HepG2 (cell line): ENCODE results near the gene NCOA7. TPM values are rescaled to one million over a fixed set of nuclear protein-coding genes. Genes with fewer than 3 reads are reported as not detected.

Source experiments
- AHR ChIP-seq: IDR thresholded peaks from 2 replicates; pipeline ENCODE4 v1.6.1; 2018; ENCODE audit warnings: missing genetic modification reagents, missing compliant biosample characterization
- CC2D1A ChIP-seq: sonication (generic); formaldehyde crosslinking; IDR thresholded peaks from 2 replicates; pipeline ENCODE4 v1.8.1; 2023; ENCODE audit warnings: mild to moderate bottlenecking, missing genetic modification reagents
- GABPA ChIP-seq, 2 experiments: IDR thresholded peaks; 2 replicates each; pipeline ENCODE4 v1.6.1; 2011 to 2016; ENCODE audit warnings: low read depth in 2 of 2, low read length in 1 of 2, missing biosample characterization in 1 of 2, missing genetic modification characterization in 1 of 2
- GATAD2A ChIP-seq: IDR thresholded peaks from 2 replicates; pipeline ENCODE4 v1.6.1; 2016
- NAIF1 ChIP-seq: sonication (generic); formaldehyde crosslinking; IDR thresholded peaks from 2 replicates; pipeline ENCODE4 v1.5.0; 2020; ENCODE audit warnings: mild to moderate bottlenecking, missing genetic modification reagents, borderline replicate concordance
- RAD21 ChIP-seq: fragments of 450-650 bp; formaldehyde crosslinking; IDR thresholded peaks from 2 replicates; pipeline ENCODE4 v1.5.0; 2020; ENCODE audit warnings: mild to moderate bottlenecking
- SAFB2 ChIP-seq: sonication (generic); formaldehyde crosslinking; IDR thresholded peaks from 2 replicates; pipeline ENCODE4 v1.5.1; 2020; ENCODE audit warnings: missing genetic modification reagents, low read depth, mild to moderate bottlenecking, borderline replicate concordance
- SATB2 ChIP-seq: sonication (generic); formaldehyde crosslinking; IDR thresholded peaks from 2 replicates; pipeline ENCODE4 v1.5.0; 2020; ENCODE audit warnings: missing genetic modification reagents
- ZNF205 ChIP-seq: IDR thresholded peaks from 2 replicates; pipeline ENCODE4 v1.6.1; 2018; ENCODE audit warnings: missing biosample characterization, missing genetic modification reagents
- ZNF207 ChIP-seq: fragments of 450-650 bp; IDR thresholded peaks from 2 replicates; pipeline ENCODE4 v1.6.1; 2016; ENCODE audit warnings: antibody characterized with exemption, borderline replicate concordance
- ZNF253 ChIP-seq: sonication (generic); formaldehyde crosslinking; IDR thresholded peaks from 2 replicates; pipeline ENCODE4 v1.8.0; 2022; ENCODE audit warnings: mild to moderate bottlenecking, missing genetic modification reagents, borderline replicate concordance
- ZNF296 ChIP-seq: sonication (generic); formaldehyde crosslinking; conservative IDR thresholded peaks from 2 replicates; pipeline ENCODE4 v1.5.0; 2020; ENCODE audit warnings: mild to moderate bottlenecking, missing genetic modification reagents
- ZNF746 ChIP-seq: sonication (generic); formaldehyde crosslinking; IDR thresholded peaks from 2 replicates; pipeline ENCODE4 v1.8.0; 2022; ENCODE audit warnings: mild to moderate bottlenecking, missing genetic modification reagents
- ZNF773 ChIP-seq: sonication (generic); formaldehyde crosslinking; IDR thresholded peaks from 2 replicates; pipeline ENCODE4 v1.4.0; 2020; ENCODE audit warnings: missing genetic modification reagents, borderline replicate concordance
- ZNF839 ChIP-seq: sonication (generic); formaldehyde crosslinking; IDR thresholded peaks from 2 replicates; pipeline ENCODE4 v1.4.0; 2020; ENCODE audit warnings: missing genetic modification reagents, mild to moderate bottlenecking, borderline replicate concordance
- ZNF850 ChIP-seq: sonication (generic); formaldehyde crosslinking; conservative IDR thresholded peaks from 2 replicates; pipeline ENCODE4 v1.9.0; 2021; ENCODE audit warnings: mild to moderate bottlenecking, missing genetic modification reagents
- polyA plus RNA-seq, 8 experiments: library from polyadenylated mRNA; depleted of rRNA in 3 of 8; stranded (reverse) in 7 of 8; unstranded in 1 of 8; fragments of >200 nt; fragmentation: Illumina TruSeq in 4 of 8; extraction: Trizol in 4 of 8; gene quantifications; 2 replicates each; pipeline versions ENCODE4 v1.2.1 to v1.2.3, GENCODE V29; 2011 to 2016; ENCODE audit warnings: low read depth in 4 of 8, missing spikeins in 1 of 8, mixed read lengths in 1 of 8; ENCODE audit not compliant: insufficient read depth in 1 of 8
- total RNA-seq, 5 experiments: library from RNA; depleted of rRNA; stranded (reverse); fragments of >200 nt; fragmentation: Illumina TruSeq; extraction: Trizol; gene quantifications; 2 replicates each; pipeline ENCODE4 v1.2.3, GENCODE V29; 2016; ENCODE audit warnings: low read depth in 1 of 5
- TF ChIP-seq, protein P1 (sequence below): sonication (generic); formaldehyde crosslinking; IDR thresholded peaks from 2 replicates; pipeline ENCODE4 v1.9.0; 2021; ENCODE audit warnings: mild to moderate bottlenecking, missing genetic modification reagents
- TF ChIP-seq, protein P2 (sequence below): IDR thresholded peaks from 2 replicates; pipeline ENCODE4 v1.6.1; 2012; ENCODE audit warnings: low read depth, low read length, improper control_type of control experiment
- TF ChIP-seq, protein P3 (sequence below): sonication (generic); formaldehyde crosslinking; IDR thresholded peaks from 2 replicates; pipeline ENCODE4 v1.4.0; 2020; ENCODE audit warnings: mild to moderate bottlenecking, low read depth, missing genetic modification reagents

The NCOA7 gene
- total and polyA plus RNA-seq, 2 of the 13 experiments (the other 11 are each of a cell fraction or from before 2014, with no cell fraction given): 13.6 to 20.8 TPM

DNA sequence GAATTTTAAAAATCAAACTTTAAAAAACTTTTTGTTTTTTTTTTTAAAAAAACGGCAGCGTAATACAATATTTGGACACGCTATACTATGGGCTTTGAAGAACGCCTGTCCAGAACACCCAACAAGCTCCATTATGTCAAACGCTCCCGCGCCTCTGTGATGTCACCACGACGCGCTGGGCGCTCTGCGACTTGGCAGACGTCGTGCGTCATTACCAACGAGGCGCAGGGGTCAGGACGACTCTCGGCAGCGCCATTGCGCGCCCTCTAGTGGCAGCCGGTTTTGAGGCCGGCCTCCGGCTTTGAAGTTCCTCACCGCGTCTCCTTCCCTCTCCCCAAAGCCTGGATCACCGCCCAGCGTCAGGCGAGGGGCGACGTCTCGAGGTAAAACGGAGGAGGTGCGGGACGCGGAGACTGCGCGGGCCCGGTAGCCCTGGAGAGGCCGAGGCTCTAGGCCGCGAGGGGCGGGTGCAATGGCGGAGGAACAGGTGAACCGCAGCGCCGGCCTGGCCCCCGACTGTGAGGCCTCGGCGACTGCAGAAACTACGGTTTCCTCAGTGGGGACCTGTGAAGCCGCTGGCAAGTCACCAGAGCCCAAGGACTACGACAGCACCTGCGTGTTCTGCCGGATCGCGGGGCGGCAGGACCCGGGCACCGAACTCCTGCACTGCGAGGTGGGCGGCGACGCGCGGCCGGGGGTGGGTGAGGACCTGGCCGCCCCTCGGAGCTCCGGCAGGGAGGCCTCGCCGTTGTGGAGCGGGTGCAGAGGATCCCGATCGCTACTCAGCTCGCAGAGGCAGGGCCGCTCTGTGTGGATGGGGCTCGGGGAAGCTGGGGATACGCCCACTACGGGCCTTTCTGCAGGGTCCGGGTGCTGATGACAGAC lies 166.0 kb downstream of the NCOA7 start, which contains the start of gene HINT3 (continued):
- TF ChIP-seq, protein P1, sequence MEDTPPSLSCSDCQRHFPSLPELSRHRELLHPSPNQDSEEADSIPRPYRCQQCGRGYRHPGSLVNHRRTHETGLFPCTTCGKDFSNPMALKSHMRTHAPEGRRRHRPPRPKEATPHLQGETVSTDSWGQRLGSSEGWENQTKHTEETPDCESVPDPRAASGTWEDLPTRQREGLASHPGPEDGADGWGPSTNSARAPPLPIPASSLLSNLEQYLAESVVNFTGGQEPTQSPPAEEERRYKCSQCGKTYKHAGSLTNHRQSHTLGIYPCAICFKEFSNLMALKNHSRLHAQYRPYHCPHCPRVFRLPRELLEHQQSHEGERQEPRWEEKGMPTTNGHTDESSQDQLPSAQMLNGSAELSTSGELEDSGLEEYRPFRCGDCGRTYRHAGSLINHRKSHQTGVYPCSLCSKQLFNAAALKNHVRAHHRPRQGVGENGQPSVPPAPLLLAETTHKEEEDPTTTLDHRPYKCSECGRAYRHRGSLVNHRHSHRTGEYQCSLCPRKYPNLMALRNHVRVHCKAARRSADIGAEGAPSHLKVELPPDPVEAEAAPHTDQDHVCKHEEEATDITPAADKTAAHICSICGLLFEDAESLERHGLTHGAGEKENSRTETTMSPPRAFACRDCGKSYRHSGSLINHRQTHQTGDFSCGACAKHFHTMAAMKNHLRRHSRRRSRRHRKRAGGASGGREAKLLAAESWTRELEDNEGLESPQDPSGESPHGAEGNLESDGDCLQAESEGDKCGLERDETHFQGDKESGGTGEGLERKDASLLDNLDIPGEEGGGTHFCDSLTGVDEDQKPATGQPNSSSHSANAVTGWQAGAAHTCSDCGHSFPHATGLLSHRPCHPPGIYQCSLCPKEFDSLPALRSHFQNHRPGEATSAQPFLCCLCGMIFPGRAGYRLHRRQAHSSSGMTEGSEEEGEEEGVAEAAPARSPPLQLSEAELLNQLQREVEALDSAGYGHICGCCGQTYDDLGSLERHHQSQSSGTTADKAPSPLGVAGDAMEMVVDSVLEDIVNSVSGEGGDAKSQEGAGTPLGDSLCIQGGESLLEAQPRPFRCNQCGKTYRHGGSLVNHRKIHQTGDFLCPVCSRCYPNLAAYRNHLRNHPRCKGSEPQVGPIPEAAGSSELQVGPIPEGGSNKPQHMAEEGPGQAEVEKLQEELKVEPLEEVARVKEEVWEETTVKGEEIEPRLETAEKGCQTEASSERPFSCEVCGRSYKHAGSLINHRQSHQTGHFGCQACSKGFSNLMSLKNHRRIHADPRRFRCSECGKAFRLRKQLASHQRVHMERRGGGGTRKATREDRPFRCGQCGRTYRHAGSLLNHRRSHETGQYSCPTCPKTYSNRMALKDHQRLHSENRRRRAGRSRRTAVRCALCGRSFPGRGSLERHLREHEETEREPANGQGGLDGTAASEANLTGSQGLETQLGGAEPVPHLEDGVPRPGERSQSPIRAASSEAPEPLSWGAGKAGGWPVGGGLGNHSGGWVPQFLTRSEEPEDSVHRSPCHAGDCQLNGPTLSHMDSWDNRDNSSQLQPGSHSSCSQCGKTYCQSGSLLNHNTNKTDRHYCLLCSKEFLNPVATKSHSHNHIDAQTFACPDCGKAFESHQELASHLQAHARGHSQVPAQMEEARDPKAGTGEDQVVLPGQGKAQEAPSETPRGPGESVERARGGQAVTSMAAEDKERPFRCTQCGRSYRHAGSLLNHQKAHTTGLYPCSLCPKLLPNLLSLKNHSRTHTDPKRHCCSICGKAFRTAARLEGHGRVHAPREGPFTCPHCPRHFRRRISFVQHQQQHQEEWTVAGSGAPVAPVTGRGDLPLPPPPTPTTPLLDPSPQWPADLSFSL (CRISPR knock-in tag): no peak
- no peak for TF ChIP-seq ZNF205 (CRISPR knock-in tag)
- no peak for TF ChIP-seq ZNF207
- TF ChIP-seq ZNF850: 0 out of 2 replicates have a peak, but pooled peaks have one; percentile 71
- peak; percentile 98 for TF ChIP-seq RAD21 (CRISPR knock-in tag)
- TF ChIP-seq SAFB2 (CRISPR knock-in tag): peak; percentile 94
- no peak; the same call in 1 of the 2 replicates for TF ChIP-seq CC2D1A (CRISPR knock-in tag)
- TF ChIP-seq, protein P2, sequence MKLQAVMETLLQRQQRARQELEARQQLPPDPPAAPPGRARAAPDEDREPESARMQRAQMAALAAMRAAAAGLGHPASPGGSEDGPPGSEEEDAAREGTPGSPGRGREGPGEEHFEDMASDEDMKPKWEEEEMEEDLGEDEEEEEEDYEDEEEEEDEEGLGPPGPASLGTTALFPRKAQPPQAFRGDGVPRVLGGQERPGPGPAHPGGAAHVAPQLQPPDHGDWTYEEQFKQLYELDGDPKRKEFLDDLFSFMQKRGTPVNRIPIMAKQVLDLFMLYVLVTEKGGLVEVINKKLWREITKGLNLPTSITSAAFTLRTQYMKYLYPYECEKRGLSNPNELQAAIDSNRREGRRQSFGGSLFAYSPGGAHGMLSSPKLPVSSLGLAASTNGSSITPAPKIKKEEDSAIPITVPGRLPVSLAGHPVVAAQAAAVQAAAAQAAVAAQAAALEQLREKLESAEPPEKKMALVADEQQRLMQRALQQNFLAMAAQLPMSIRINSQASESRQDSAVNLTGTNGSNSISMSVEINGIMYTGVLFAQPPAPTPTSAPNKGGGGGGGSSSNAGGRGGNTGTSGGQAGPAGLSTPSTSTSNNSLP: peak; percentile 55; the same call in 1 of the 2 replicates
- 0 out of 2 replicates have a peak, but pooled peaks have one; percentile 61 for TF ChIP-seq SATB2 (CRISPR knock-in tag)
- TF ChIP-seq ZNF253 (CRISPR knock-in tag): peak; percentile 89; the same call in 1 of the 2 replicates
- TF ChIP-seq GATAD2A: peak; percentile 92
- TF ChIP-seq, protein P3, sequence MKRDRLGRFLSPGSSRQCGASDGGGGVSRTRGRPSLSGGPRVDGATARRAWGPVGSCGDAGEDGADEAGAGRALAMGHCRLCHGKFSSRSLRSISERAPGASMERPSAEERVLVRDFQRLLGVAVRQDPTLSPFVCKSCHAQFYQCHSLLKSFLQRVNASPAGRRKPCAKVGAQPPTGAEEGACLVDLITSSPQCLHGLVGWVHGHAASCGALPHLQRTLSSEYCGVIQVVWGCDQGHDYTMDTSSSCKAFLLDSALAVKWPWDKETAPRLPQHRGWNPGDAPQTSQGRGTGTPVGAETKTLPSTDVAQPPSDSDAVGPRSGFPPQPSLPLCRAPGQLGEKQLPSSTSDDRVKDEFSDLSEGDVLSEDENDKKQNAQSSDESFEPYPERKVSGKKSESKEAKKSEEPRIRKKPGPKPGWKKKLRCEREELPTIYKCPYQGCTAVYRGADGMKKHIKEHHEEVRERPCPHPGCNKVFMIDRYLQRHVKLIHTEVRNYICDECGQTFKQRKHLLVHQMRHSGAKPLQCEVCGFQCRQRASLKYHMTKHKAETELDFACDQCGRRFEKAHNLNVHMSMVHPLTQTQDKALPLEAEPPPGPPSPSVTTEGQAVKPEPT: peak; percentile 94; the same call in 1 of the 2 replicates
- peak; percentile 91; the same call in 1 of the 2 replicates for TF ChIP-seq ZNF839
- TF ChIP-seq NAIF1 (CRISPR knock-in tag): peak; percentile 88
- TF ChIP-seq ZNF773 (CRISPR knock-in tag): peak; percentile 72; the same call in 1 of the 2 replicates
- TF ChIP-seq ZNF296 (CRISPR knock-in tag): no peak
- no peak for TF ChIP-seq GABPA (IDR thresholded peaks at IDR 0.05; ENCODE audit: low read depth, low read length)
- TF ChIP-seq GABPA (CRISPR knock-in tag; IDR thresholded peaks at IDR 0.05; ENCODE audit: low read depth): peak; percentile 68
- peak; percentile 96 for TF ChIP-seq AHR (CRISPR knock-in tag)
- TF ChIP-seq ZNF746 (CRISPR knock-in tag): peak; percentile 82; the same call in 1 of the 2 replicates
